Measurements from ENCODE around the gene CHAT. TPM values are rescaled to one million over a fixed set of nuclear protein-coding genes. Genes with fewer than 3 reads are reported as not detected.

Gene CHAT
- total RNA-seq, 5 donors from 2014 or later (not counting 1 experiment from before 2014, with no cell fraction given) = not detected

DNA sequence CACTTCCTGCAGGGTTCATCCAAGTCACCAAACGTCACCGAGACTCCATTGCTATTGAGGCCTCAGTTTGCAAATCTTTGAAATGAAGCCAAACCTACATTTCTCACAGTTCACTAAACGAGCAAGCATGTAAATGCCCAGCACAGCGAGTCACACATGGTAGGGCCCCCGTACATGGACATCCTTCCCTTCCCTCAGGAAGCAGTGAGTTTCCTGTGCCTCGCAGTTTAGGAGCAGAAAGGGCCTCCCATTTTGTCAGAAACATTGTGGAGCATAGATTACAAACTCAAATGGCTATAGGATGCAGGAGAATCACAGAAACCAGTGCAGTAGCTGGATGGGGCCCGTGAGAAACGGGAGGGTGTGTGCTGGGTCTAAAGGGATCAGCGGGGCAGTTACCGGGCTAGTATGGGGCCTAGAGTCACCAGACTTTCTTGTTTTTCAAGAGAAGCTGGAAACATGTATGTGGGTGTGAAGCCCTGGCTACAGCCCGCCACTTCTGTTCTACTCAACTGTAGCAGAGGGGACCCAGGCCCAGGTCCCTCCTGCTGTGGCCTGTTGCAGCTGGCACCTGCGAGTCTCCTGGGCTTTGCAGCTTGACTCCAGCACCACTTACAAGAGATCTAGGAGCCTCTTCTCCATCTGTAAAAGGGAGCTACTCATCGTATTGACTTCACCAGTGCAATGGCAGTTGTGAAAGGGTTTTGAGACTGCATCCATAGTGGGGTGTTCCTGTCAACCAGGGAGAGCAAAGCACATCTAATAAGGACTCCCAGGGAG, 17.9 kb upstream of the CHAT start:
- Mint-ChIP-seq H3K4me3 (no peak overlapping the region), H3K27me3 (peaks cover 34 to 38% of the 10 kb centered on the region in 2 donors), H3K9me3 (no peaks in the 10 kb centered on the region), H3K27ac (no peak overlapping the region), H3K4me1 (peaks cover 3 to 6% (median 5%) of the 10 kb centered on the region in 3 donors), H3K36me3 (no peaks in the 10 kb centered on the region)
- WGBS (ENCODE audit: insufficient coverage) = 58% methylated on average over 11 of the region's 13 CpGs
- DNase-seq (no peak), ATAC-seq (replicated peaks in 1 of 4) (no peak)
- Histone ChIP-seq H3K9me3 (no peaks in the 10 kb centered on the region), H3K27ac (ENCODE audit: low read length) (no peak overlapping the region), H3K4me1 (ENCODE audit: control insufficient read depth in 1 of 2, extremely low read depth in 1 of 2, insufficient read depth in 2 of 2, low read length in 2 of 2) (no peaks in the 10 kb centered on the region), H3K27me3 (replicated peaks in 1 of 2; ENCODE audit: control insufficient read depth in 2 of 2, extremely low read depth in 1 of 2, insufficient read depth in 2 of 2, low read length in 1 of 2) (peaks cover 0 to 8% of the 10 kb centered on the region in 2 experiments), H3K4me3 (ENCODE audit: control insufficient read depth in 1 of 2, extremely low read depth in 1 of 2, low read length in 1 of 2) (no peak overlapping the region), H3K36me3 (ENCODE audit: control insufficient read depth in 2 of 2, extremely low read depth in 1 of 2, insufficient read depth in 1 of 2, low read length in 1 of 2) (no peaks in the 10 kb centered on the region)
- ChIA-PET POLR2A (interaction anchor here in 1 of 2 donors (0.5 kb wide), 1 partner anchor 476 kb away, joined by 7 read pairs; no protein-coding TSS in a partner anchor), CTCF (interaction anchor here in 1 of 2 donors (0.7 to 1.4 kb wide), 2 partner anchors 10 to 14 kb away, joined by 3 read pairs; no protein-coding TSS in a partner anchor)

DNA sequence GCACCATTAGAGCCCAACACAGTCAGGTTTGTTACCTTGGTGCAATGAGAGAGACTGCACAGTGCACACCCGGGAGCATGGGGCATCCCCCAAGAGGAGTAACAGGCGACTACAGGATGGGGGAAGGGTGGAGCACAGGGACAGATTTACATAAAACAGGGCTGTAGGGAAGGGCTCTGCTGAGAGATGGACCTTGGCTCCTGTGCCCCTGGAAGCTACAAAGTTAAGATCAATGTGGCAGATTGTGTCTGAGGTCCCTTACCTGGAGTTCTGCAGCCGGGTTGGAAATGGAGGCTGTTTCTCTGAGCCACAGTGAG, 17.4 kb upstream of the CHAT start:
- Histone ChIP-seq H3K9me3 (no peaks in the 10 kb centered on the region), H3K27me3 (replicated peaks in 1 of 2; ENCODE audit: control insufficient read depth in 2 of 2, extremely low read depth in 1 of 2, insufficient read depth in 2 of 2, low read length in 1 of 2) (peaks cover 0 to 10% of the 10 kb centered on the region in 2 experiments), H3K36me3 (ENCODE audit: control insufficient read depth in 2 of 2, extremely low read depth in 1 of 2, insufficient read depth in 1 of 2, low read length in 1 of 2) (no peaks in the 10 kb centered on the region), H3K4me1 (ENCODE audit: control insufficient read depth in 1 of 2, extremely low read depth in 1 of 2, insufficient read depth in 2 of 2, low read length in 2 of 2) (no peaks in the 10 kb centered on the region), H3K4me3 (ENCODE audit: control insufficient read depth in 1 of 2, extremely low read depth in 1 of 2, low read length in 1 of 2) (no peak overlapping the region), H3K27ac (ENCODE audit: low read length) (no peak overlapping the region)
- H3K4me3 Mint-ChIP-seq = no peak overlapping the region
- H3K36me3 Mint-ChIP-seq = no peaks in the 10 kb centered on the region
- H3K27me3 Mint-ChIP-seq = peaks cover 34 to 36% of the 10 kb centered on the region in 2 donors
- ATAC-seq (replicated peaks in 1 of 4) = no peak
- whole genome bisulfite sequencing (ENCODE audit: insufficient coverage) = 65% methylated on average over 3 of the region's 3 CpGs
- no peak overlapping the region for H3K27ac Mint-ChIP-seq
- ChIA-PET POLR2A (no interaction called here), CTCF (interaction anchor here in 1 of 2 donors (0.7 kb wide), 1 partner anchor 9 kb away, joined by 3 read pairs; no protein-coding TSS in a partner anchor)
- H3K9me3 Mint-ChIP-seq = no peaks in the 10 kb centered on the region
- DNase-seq = no peak
- peaks cover 3 to 6% (median 5%) of the 10 kb centered on the region in 3 donors for H3K4me1 Mint-ChIP-seq

DNA sequence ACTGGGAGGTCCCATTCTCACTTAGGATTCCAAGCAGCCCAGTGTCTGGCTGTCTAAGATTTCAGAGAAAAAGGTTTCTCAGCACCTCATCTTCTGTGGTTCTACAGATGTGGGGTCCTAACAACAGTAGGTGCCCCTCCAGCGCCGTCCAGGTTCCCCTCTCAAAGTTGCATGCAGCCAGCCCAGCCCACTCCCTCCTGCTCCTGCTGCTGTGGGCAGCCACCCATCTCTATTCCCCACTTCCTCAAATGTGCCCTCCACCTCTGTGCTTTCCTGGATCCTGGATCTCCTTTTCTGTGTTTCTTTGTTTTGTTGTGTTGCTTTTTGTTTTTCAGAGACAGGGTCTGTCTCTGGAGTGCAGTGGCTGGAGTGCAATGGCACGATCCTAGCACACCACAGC, 17.0 kb upstream of the CHAT start:
- ChIA-PET CTCF (no interaction called here), POLR2A (no interaction called here)
- no peaks in the 10 kb centered on the region for H3K9me3 Mint-ChIP-seq
- no peaks in the 10 kb centered on the region for H3K36me3 Mint-ChIP-seq
- ATAC-seq (replicated peaks in 1 of 4) = no peak
- Histone ChIP-seq H3K27ac (ENCODE audit: low read length) (no peak overlapping the region), H3K36me3 (ENCODE audit: control insufficient read depth in 2 of 2, extremely low read depth in 1 of 2, insufficient read depth in 1 of 2, low read length in 1 of 2) (no peaks in the 10 kb centered on the region), H3K27me3 (replicated peaks in 1 of 2; ENCODE audit: control insufficient read depth in 2 of 2, extremely low read depth in 1 of 2, insufficient read depth in 2 of 2, low read length in 1 of 2) (peaks cover 0 to 14% of the 10 kb centered on the region in 2 experiments), H3K4me1 (ENCODE audit: control insufficient read depth in 1 of 2, extremely low read depth in 1 of 2, insufficient read depth in 2 of 2, low read length in 2 of 2) (no peaks in the 10 kb centered on the region), H3K9me3 (no peaks in the 10 kb centered on the region), H3K4me3 (ENCODE audit: control insufficient read depth in 1 of 2, extremely low read depth in 1 of 2, low read length in 1 of 2) (no peak overlapping the region)
- H3K4me3 Mint-ChIP-seq = no peak overlapping the region
- H3K4me1 Mint-ChIP-seq = peaks cover 3 to 6% (median 5%) of the 10 kb centered on the region in 3 donors
- 76% methylated on average over 2 of the region's 3 CpGs for WGBS (ENCODE audit: insufficient coverage)
- no peak overlapping the region for H3K27ac Mint-ChIP-seq
- no peak for DNase-seq
- peaks cover 32 to 34% of the 10 kb centered on the region in 2 donors for H3K27me3 Mint-ChIP-seq

DNA sequence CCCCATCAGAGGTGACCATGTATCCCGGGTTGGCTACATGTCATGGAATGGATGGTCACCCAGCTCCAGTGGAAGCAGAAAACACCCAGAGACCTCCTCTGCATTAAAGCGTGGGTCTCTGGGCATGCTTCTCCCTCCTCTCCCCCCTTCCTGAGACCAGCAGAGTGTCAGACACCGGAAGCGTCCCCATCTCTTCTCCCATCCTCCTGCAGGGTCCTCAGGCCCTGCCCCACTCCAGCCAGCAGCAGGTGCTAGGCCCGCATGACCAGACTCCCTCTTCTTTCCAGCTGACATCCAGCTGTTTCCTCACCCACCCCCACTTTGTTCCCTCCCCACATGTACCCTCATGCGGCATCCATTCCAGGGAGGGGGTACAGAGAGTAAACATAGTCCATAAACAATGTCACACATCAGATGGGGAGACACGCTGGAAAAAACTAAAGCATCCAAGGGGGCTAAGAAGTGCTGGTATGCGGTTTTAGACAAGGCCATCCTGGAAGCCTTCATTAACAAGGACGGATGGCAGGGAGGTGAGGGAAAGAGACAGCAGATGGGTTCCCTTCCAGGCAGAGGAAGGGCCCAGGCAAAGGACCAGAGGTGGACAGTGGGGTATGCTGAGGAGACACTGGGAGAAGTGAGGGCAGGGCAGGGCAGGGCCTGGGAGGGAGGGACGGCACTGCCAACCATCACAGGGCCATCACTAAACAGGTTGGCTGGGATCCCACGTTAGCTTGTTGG, 16.2 kb upstream of the CHAT start:
- Mint-ChIP-seq H3K27ac (no peak overlapping the region), H3K4me1 (peaks cover 3 to 6% (median 5%) of the 10 kb centered on the region in 3 donors), H3K9me3 (no peaks in the 10 kb centered on the region), H3K36me3 (no peaks in the 10 kb centered on the region), H3K4me3 (no peak overlapping the region), H3K27me3 (peaks cover 32 to 36% of the 10 kb centered on the region in 2 donors)
- no peak for DNase-seq
- H3K36me3 ChIP-seq (ENCODE audit: control insufficient read depth in 2 of 2, extremely low read depth in 1 of 2, insufficient read depth in 1 of 2, low read length in 1 of 2) = no peaks in the 10 kb centered on the region
- H3K27me3 ChIP-seq (replicated peaks in 1 of 2; ENCODE audit: control insufficient read depth in 2 of 2, extremely low read depth in 1 of 2, insufficient read depth in 2 of 2, low read length in 1 of 2) = peaks cover 0 to 17% of the 10 kb centered on the region in 2 experiments
- no peak for ATAC-seq (replicated peaks in 1 of 4)
- H3K9me3 ChIP-seq = no peaks in the 10 kb centered on the region
- ChIA-PET POLR2A (no interaction called here), CTCF (no interaction called here)
- no peaks in the 10 kb centered on the region for H3K4me1 ChIP-seq (ENCODE audit: control insufficient read depth in 1 of 2, extremely low read depth in 1 of 2, insufficient read depth in 2 of 2, low read length in 2 of 2)
- WGBS (ENCODE audit: insufficient coverage) = 81% methylated on average over 7 of the region's 11 CpGs
- H3K27ac ChIP-seq (ENCODE audit: low read length) = no peak overlapping the region
- H3K4me3 ChIP-seq (ENCODE audit: control insufficient read depth in 1 of 2, extremely low read depth in 1 of 2, low read length in 1 of 2) = no peak overlapping the region

DNA sequence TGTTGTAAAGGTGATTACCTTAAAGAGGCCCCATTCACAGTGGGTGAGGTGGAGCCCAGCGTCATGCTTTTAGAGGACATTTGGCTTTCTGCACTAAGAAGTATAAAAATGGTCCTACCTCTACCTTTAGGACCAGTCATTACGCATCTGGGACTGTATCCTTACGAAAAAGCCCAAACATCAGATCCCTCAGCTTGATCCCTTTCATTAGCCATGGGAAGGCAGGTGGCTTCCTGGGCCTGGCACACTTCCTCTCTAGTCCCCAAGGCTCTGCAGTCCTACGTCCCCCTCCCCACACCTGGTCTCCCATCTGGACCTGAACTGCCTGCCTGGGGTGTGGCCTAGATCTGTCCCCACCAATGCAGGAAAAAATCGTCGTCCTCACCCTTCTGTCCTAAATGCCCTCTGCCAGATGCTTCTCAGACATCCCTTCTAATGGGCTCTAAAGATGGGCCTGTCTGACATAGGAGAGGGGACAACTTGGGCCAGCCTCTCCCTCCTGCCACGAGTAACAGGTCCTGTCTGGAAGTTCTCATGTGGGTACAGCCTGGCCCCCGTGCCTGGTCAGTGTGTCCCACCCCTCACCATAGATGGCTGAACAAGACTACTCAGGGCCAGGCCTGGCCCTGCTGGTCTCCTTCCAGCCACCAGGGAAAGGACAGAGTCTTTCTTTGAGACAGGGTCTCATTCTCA, 15.5 kb upstream of the CHAT start:
- Mint-ChIP-seq H3K27ac (no peak overlapping the region), H3K9me3 (no peaks in the 10 kb centered on the region), H3K4me3 (no peak overlapping the region), H3K4me1 (peaks cover under 1 to 3% (median 3%) of the 10 kb centered on the region in 3 donors), H3K27me3 (peaks cover 35 to 39% of the 10 kb centered on the region in 2 donors), H3K36me3 (no peaks in the 10 kb centered on the region)
- H3K4me1 ChIP-seq (ENCODE audit: control insufficient read depth in 1 of 2, extremely low read depth in 1 of 2, insufficient read depth in 2 of 2, low read length in 2 of 2) = no peaks in the 10 kb centered on the region
- DNase-seq (no peak), ATAC-seq (replicated peaks in 1 of 4) (no peak)
- H3K9me3 ChIP-seq = no peaks in the 10 kb centered on the region
- H3K36me3 ChIP-seq (ENCODE audit: control insufficient read depth in 2 of 2, extremely low read depth in 1 of 2, insufficient read depth in 1 of 2, low read length in 1 of 2) = no peaks in the 10 kb centered on the region
- POLR2A ChIA-PET = no interaction called here
- H3K27ac ChIP-seq (ENCODE audit: low read length) = no peak overlapping the region
- WGBS (ENCODE audit: insufficient coverage) = 51% methylated on average over 4 of the region's 8 CpGs
- peaks cover 0 to 19% of the 10 kb centered on the region in 2 experiments for H3K27me3 ChIP-seq (replicated peaks in 1 of 2; ENCODE audit: control insufficient read depth in 2 of 2, extremely low read depth in 1 of 2, insufficient read depth in 2 of 2, low read length in 1 of 2)
- no peak overlapping the region for H3K4me3 ChIP-seq (ENCODE audit: control insufficient read depth in 1 of 2, extremely low read depth in 1 of 2, low read length in 1 of 2)
- CTCF ChIA-PET = no interaction called here

DNA sequence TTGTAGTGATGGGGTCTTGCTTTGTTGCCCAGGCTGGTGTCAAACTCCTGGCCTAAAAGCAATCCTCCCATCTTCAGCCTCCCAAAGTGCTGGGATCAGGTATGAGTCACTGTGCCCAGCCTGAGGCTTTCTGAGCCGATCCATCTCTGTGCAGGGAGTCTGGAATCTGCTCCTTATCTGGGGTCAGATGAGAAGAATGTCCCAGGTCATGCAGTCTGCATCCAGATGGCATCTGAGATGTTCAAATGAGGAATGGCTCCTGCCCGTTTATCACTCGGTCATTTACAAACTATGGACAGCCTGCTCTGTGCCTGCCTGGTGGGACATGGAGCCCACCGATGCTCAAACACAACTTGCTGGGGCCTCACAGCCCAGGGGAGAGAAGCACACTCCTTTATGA, 14.9 kb upstream of the CHAT start:
- Mint-ChIP-seq H3K27me3 (peaks cover 40% of the 10 kb centered on the region in 2 donors), H3K27ac (no peak overlapping the region), H3K36me3 (no peaks in the 10 kb centered on the region), H3K4me1 (peaks cover 0 to 3% (median 3%) of the 10 kb centered on the region in 3 donors), H3K4me3 (no peak overlapping the region), H3K9me3 (no peaks in the 10 kb centered on the region)
- Histone ChIP-seq H3K27ac (ENCODE audit: low read length) (no peak overlapping the region), H3K27me3 (replicated peaks in 1 of 2; ENCODE audit: control insufficient read depth in 2 of 2, extremely low read depth in 1 of 2, insufficient read depth in 2 of 2, low read length in 1 of 2) (peaks cover 0 to 18% of the 10 kb centered on the region in 2 experiments), H3K9me3 (no peaks in the 10 kb centered on the region), H3K4me1 (ENCODE audit: control insufficient read depth in 1 of 2, extremely low read depth in 1 of 2, insufficient read depth in 2 of 2, low read length in 2 of 2) (no peaks in the 10 kb centered on the region), H3K4me3 (ENCODE audit: control insufficient read depth in 1 of 2, extremely low read depth in 1 of 2, low read length in 1 of 2) (no peak overlapping the region), H3K36me3 (ENCODE audit: control insufficient read depth in 2 of 2, extremely low read depth in 1 of 2, insufficient read depth in 1 of 2, low read length in 1 of 2) (no peaks in the 10 kb centered on the region)
- ATAC-seq (replicated peaks in 1 of 4) (no peak), DNase-seq (peak in 2 of 35 experiments; percentile 6 to 11)
- POLR2A ChIA-PET = no interaction called here
- WGBS (ENCODE audit: insufficient coverage) = 80% methylated on average over 2 of the region's 4 CpGs
- CTCF ChIA-PET = no interaction called here

Data from T-cell (primary cell).